Measurements from ENCODE around the gene PTMS. TPM values are rescaled to one million over a fixed set of nuclear protein-coding genes. Genes with fewer than 3 reads are reported as not detected.

The PTMS gene
- total and polyA plus RNA-seq, 2 of the 13 experiments (the other 11 are each of a cell fraction or from before 2014, with no cell fraction given) = 40.5 to 82.4 TPM

- TF ChIP-seq, protein P1, sequence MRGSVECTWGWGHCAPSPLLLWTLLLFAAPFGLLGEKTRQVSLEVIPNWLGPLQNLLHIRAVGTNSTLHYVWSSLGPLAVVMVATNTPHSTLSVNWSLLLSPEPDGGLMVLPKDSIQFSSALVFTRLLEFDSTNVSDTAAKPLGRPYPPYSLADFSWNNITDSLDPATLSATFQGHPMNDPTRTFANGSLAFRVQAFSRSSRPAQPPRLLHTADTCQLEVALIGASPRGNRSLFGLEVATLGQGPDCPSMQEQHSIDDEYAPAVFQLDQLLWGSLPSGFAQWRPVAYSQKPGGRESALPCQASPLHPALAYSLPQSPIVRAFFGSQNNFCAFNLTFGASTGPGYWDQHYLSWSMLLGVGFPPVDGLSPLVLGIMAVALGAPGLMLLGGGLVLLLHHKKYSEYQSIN (CRISPR knock-in tag; IDR thresholded peaks at IDR 0.05; ENCODE audit: borderline replicate concordance) = no peak
- TF ChIP-seq KLF6 (CRISPR knock-in tag; IDR thresholded peaks at IDR 0.05) (peak; percentile 88), DR1 (CRISPR knock-in tag; IDR thresholded peaks at IDR 0.05) (peak; percentile 93), ZSCAN21 (CRISPR knock-in tag; IDR thresholded peaks at IDR 0.05; ENCODE audit: borderline replicate concordance) (peak; percentile 93; the same call in 1 of the 2 replicates), ATRX (CRISPR knock-in tag; IDR thresholded peaks at IDR 0.05; ENCODE audit: borderline replicate concordance) (no peak), GRHL1 (CRISPR knock-in tag; conservative IDR thresholded peaks at IDR 0.05) (no peak), ZNF878 (CRISPR knock-in tag; IDR thresholded peaks at IDR 0.05) (peak; percentile 91), NKX3-1 (CRISPR knock-in tag; IDR thresholded peaks at IDR 0.05) (peak; percentile 87; the same call in 1 of the 2 replicates), PRDM10 (CRISPR knock-in tag; IDR thresholded peaks at IDR 0.05; ENCODE audit: low read depth) (peak; percentile 79), ZNF275 (CRISPR knock-in tag; IDR thresholded peaks at IDR 0.05; ENCODE audit: borderline replicate concordance) (peak; percentile 84; the same call in 1 of the 2 replicates), BORCS8-MEF2B (CRISPR knock-in tag; IDR thresholded peaks at IDR 0.05) (peak; percentile 86), CAMTA2 (CRISPR knock-in tag; IDR thresholded peaks at IDR 0.05; ENCODE audit: borderline replicate concordance) (peak; percentile 86), PAX8 (CRISPR knock-in tag; IDR thresholded peaks at IDR 0.05; ENCODE audit: borderline replicate concordance) (no peak), SALL1 (CRISPR knock-in tag; IDR thresholded peaks at IDR 0.05) (peak; percentile 92), REXO4 (CRISPR knock-in tag; IDR thresholded peaks at IDR 0.05; ENCODE audit: borderline replicate concordance) (0 out of 2 replicates have a peak, but pooled peaks have one; percentile 74), ERF (CRISPR knock-in tag; IDR thresholded peaks at IDR 0.05) (peak; percentile 50), TBP (CRISPR knock-in tag; IDR thresholded peaks at IDR 0.05) (no peak), XBP1 (CRISPR knock-in tag; IDR thresholded peaks at IDR 0.05) (no peak), MTF1 (CRISPR knock-in tag; IDR thresholded peaks at IDR 0.05) (no peak), MAFG (CRISPR knock-in tag; IDR thresholded peaks at IDR 0.05) (no peak), SNAPC2 (CRISPR knock-in tag; IDR thresholded peaks at IDR 0.05) (no peak), REPIN1 (CRISPR knock-in tag; IDR thresholded peaks at IDR 0.05; ENCODE audit: borderline replicate concordance, low read depth) (peak; percentile 85)
These were observed 42.4 kb upstream of the PTMS start, which contains the start of gene COPS7A (continued) for GRCh38 chr12:6723607-6724408.

Measured in HepG2 (cell line).